NOMO-1 (cell line): ENCODE measurements around the gene IGF1R.

Source experiments
- DNase-seq, 2 experiments: peaks; one replicate each; lab custom pipeline; 2025; ENCODE audit not compliant: unreplicated experiment in 2 of 2; lab: John Stamatoyannopoulos, UW

IGF1R gene

GRCh38 chr15:98853161-98853560 is 204.8 kb downstream of the IGF1R start:
- peak; percentile 86 to 91 for DNase-seq

- no peak for DNase-seq
Measured at GRCh38 chr15:98853617-98854420, 205.5 kb downstream of the IGF1R start.

GRCh38 chr15:98854496-98854895 is 206.2 kb downstream of the IGF1R start:
- no peak for DNase-seq

- no peak for DNase-seq
Measured at GRCh38 chr15:98855067-98855814, 206.9 kb downstream of the IGF1R start.

- no peak for DNase-seq
Measured at GRCh38 chr15:98855815-98856531, 207.6 kb downstream of the IGF1R start.

- no peak for DNase-seq
Measured at GRCh38 chr15:98856532-98856907, 208.2 kb downstream of the IGF1R start.

GRCh38 chr15:98858610-98859023 is 210.3 kb downstream of the IGF1R start:
- DNase-seq: peak; percentile 32 to 36

- DNase-seq: no peak
Measured at GRCh38 chr15:98859149-98859548, 210.8 kb downstream of the IGF1R start.

GRCh38 chr15:98860281-98861041 is 212.1 kb downstream of the IGF1R start:
- DNase-seq: peak in 1 of 2 experiments; percentile 15

GRCh38 chr15:98861188-98861587 is 212.8 kb downstream of the IGF1R start:
- no peak for DNase-seq

GRCh38 chr15:98863983-98864382 is 215.6 kb downstream of the IGF1R start:
- DNase-seq: no peak

GRCh38 chr15:98865397-98866339 is 217.3 kb downstream of the IGF1R start:
- DNase-seq: peak; percentile 57 to 65

GRCh38 chr15:98866511-98866910 is 218.2 kb downstream of the IGF1R start:
- DNase-seq: no peak

- DNase-seq: no peak
Measured at GRCh38 chr15:98868564-98868963, 220.2 kb downstream of the IGF1R start.

GRCh38 chr15:98870788-98871187 is 222.4 kb downstream of the IGF1R start:
- no peak for DNase-seq

- DNase-seq: no peak
Measured at GRCh38 chr15:98872774-98873173, 224.4 kb downstream of the IGF1R start.

- DNase-seq: peak; percentile 89 to 93
Measured at GRCh38 chr15:98873441-98874218, 225.3 kb downstream of the IGF1R start.

GRCh38 chr15:98874370-98874769 is 226.0 kb downstream of the IGF1R start:
- DNase-seq: no peak

GRCh38 chr15:98874773-98875172 is 226.4 kb downstream of the IGF1R start:
- DNase-seq: no peak
